Uterus (tissue), 2 donors: ENCODE measurements around the gene VPS37D.

Experiments used
- POLR2A ChIP-seq, 2 donors: fragments of 450-650 bp; IDR thresholded peaks; one replicate each; pipeline ENCODE4 v1.6.1; 2016; ENCODE audit warnings: antibody characterized with exemption in 2 of 2, mild to moderate bottlenecking in 1 of 2, moderate library complexity in 1 of 2
- TF ChIP-seq, protein P1 (sequence below), 4 experiments: fragments of 200-600 bp in 2 of 4; fragments of 450-650 bp in 2 of 4; sonication (generic) in 2 of 4; IDR thresholded peaks; one replicate each; pipeline ENCODE4 v1.5.1; 2016 to 2019; ENCODE audit warnings: antibody characterized with exemption in 4 of 4, mild to moderate bottlenecking in 2 of 4, moderate library complexity in 1 of 4

DNA sequence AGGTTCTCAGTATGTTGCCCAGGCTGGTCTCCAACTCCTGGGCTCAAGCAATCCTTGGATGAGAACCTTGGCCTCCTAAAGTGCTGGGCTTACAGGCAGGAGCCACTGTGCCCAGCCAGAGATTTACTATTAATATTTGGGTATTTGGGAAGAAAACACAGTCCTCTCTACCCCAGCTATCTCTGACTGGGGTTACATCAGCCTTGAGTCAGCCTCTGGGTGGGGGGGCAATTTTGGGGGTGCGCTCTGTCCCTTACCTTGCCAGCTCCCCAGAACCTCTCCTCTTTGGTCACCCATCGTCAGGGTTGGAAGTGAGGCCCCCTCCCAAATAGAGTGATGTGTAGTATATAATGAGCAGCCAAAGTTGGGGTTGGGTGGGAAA lies 45.1 kb upstream of the VPS37D start:
- TF ChIP-seq, protein P1, sequence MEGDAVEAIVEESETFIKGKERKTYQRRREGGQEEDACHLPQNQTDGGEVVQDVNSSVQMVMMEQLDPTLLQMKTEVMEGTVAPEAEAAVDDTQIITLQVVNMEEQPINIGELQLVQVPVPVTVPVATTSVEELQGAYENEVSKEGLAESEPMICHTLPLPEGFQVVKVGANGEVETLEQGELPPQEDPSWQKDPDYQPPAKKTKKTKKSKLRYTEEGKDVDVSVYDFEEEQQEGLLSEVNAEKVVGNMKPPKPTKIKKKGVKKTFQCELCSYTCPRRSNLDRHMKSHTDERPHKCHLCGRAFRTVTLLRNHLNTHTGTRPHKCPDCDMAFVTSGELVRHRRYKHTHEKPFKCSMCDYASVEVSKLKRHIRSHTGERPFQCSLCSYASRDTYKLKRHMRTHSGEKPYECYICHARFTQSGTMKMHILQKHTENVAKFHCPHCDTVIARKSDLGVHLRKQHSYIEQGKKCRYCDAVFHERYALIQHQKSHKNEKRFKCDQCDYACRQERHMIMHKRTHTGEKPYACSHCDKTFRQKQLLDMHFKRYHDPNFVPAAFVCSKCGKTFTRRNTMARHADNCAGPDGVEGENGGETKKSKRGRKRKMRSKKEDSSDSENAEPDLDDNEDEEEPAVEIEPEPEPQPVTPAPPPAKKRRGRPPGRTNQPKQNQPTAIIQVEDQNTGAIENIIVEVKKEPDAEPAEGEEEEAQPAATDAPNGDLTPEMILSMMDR (IDR thresholded peaks at IDR 0.05) = no peak
- TF ChIP-seq POLR2A (IDR thresholded peaks at IDR 0.05) = no peak
